HEK293T (cell line): ENCODE data around the gene EIF4EBP2.

Experiments
- BHLHE40 ChIP-seq: fragments of 450-650 bp; IDR thresholded peaks from 2 replicates; pipeline ENCODE4 v1.6.1; 2016; ENCODE audit warnings: mild to moderate bottlenecking, moderate library complexity, borderline replicate concordance
- FOXA1 ChIP-seq: fragments of 450-650 bp; IDR thresholded peaks from 2 replicates; pipeline ENCODE4 v1.6.1; 2016; ENCODE audit warnings: mild to moderate bottlenecking
- FOXK2 ChIP-seq: fragments of 450-650 bp; IDR thresholded peaks from 2 replicates; pipeline ENCODE4 v1.6.1; 2016; ENCODE audit warnings: mild to moderate bottlenecking
- FOXM1 ChIP-seq: fragments of 450-650 bp; IDR thresholded peaks from 2 replicates; pipeline ENCODE4 v1.6.1; 2017; ENCODE audit warnings: mild to moderate bottlenecking, borderline replicate concordance
- HDGF ChIP-seq: fragments of 450-650 bp; IDR thresholded peaks from 2 replicates; pipeline ENCODE4 v1.6.1; 2017; ENCODE audit warnings: antibody characterized with exemption, borderline replicate concordance
- L3MBTL2 ChIP-seq: fragments of 450-650 bp; conservative IDR thresholded peaks from 2 replicates; pipeline ENCODE4 v1.6.1; 2016; ENCODE audit warnings: mild to moderate bottlenecking
- NFRKB ChIP-seq: fragments of 450-650 bp; IDR thresholded peaks from 2 replicates; pipeline ENCODE4 v1.6.1; 2016; ENCODE audit warnings: mild to moderate bottlenecking, moderate library complexity
- PKNOX1 ChIP-seq: fragments of 450-650 bp; IDR thresholded peaks from 2 replicates; pipeline ENCODE4 v1.6.1; 2016
- SUZ12 ChIP-seq: fragments of 450-650 bp; IDR thresholded peaks from 2 replicates; pipeline ENCODE4 v1.6.1; 2016; ENCODE audit warnings: mild to moderate bottlenecking
- TARDBP ChIP-seq: fragments of 450-650 bp; IDR thresholded peaks from 2 replicates; pipeline ENCODE4 v1.6.1; 2016
- ZNF384 ChIP-seq: fragments of 450-650 bp; IDR thresholded peaks from 2 replicates; pipeline ENCODE4 v1.6.1; 2016

DNA sequence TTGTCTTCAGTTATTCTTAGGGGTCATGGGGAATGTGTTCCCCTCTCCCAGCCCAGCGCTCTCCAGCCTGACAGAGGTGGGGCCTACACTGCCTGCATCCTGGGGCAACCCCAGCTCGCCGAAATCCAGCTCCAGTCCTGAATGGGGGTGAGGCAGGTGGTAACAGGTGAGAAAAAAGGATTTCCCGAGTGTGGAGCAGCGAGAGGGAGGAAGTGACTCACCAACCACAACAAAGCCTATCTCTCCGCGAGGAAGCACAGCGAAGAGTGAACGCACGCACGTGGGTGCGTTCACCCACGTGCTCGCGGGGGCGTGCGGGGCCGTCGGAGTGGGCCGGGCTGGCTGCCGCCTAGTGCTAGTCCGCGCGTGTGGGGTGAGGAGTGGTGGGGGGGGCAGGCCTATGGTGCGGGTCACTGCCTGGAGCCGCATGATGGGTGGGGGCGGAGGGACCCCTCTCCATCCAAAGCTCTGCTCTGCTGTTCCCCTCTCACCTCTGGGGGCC is 73.8 kb downstream of the EIF4EBP2 start:
- TF ChIP-seq PKNOX1 (no peak), ZNF384 (no peak), L3MBTL2 (peak; percentile 68; the same call in 1 of the 2 replicates), FOXM1 (no peak), BHLHE40 (no peak), FOXK2 (no peak), FOXA1 (no peak), TARDBP (no peak), NFRKB (no peak), HDGF (no peak), SUZ12 (no peak)
